Measurements from ENCODE around the gene CLSTN3. TPM values are rescaled to one million over a fixed set of nuclear protein-coding genes. Genes with fewer than 3 reads are reported as not detected.

Gene CLSTN3
- total RNA-seq, 1 donor from 2014 or later, result 134 TPM

DNA sequence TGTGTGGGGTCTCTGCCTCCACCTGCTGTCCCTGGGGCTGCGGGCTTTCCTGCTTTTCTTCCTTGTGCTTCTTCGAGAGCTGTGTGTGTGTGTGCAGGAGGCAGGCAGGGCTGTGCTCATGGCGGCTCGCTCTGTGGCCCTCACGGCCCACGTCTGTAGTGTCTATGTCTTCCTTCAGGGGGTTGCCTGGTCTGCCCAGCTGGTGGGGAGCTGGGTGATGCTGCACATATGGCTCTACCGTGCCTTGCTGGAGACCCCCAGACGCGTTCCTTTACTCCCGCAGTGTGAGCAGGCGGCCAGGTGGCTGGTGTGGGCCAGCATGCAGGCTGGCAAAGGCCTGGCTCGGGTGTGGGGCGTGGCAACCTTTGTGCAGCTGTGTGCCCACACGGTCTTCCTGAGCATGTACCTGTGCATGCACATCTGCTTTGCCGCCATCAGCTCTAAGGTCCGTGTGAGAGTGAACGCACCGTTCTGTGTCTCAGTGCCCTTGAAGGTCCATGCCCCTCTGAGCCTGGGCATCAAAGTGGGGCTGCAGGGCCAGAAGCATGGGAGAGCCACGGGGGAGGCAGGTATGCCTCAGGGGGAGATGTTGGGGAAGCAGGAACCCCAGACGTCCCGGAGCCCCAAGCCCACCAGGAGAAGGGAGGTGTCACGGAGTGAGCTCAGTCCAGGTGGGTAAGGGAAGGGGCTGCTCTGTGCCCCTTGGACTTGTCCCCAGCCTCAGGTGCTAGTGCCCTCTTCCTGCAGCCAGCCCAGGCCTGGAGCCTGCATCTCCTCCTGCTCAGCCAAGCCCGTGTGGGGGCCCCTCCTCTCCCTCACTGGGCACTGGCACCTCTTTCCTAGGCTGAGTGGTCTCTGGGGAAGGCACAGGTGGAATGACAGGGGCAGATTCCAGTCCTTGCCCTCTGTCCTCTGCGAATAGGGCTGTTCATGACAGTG, 26.4 kb downstream of the CLSTN3 start:
- peak overlapping the region; percentile 48 for H3K27ac Mint-ChIP-seq (ENCODE audit: unreplicated experiment)
- peaks cover 32% of the 10 kb centered on the region for H3K4me1 Mint-ChIP-seq (ENCODE audit: unreplicated experiment)
- peaks cover 11% of the 10 kb centered on the region for H3K27me3 Mint-ChIP-seq (ENCODE audit: unreplicated experiment)
- H3K9me3 Mint-ChIP-seq (ENCODE audit: unreplicated experiment), result no peaks in the 10 kb centered on the region
- peaks cover 35% of the 10 kb centered on the region for H3K36me3 Mint-ChIP-seq (ENCODE audit: low read depth, unreplicated experiment)
- DNase-seq (ENCODE audit: low spot score), result no peak
- TF ChIP-seq, protein P1, sequence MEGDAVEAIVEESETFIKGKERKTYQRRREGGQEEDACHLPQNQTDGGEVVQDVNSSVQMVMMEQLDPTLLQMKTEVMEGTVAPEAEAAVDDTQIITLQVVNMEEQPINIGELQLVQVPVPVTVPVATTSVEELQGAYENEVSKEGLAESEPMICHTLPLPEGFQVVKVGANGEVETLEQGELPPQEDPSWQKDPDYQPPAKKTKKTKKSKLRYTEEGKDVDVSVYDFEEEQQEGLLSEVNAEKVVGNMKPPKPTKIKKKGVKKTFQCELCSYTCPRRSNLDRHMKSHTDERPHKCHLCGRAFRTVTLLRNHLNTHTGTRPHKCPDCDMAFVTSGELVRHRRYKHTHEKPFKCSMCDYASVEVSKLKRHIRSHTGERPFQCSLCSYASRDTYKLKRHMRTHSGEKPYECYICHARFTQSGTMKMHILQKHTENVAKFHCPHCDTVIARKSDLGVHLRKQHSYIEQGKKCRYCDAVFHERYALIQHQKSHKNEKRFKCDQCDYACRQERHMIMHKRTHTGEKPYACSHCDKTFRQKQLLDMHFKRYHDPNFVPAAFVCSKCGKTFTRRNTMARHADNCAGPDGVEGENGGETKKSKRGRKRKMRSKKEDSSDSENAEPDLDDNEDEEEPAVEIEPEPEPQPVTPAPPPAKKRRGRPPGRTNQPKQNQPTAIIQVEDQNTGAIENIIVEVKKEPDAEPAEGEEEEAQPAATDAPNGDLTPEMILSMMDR (IDR thresholded peaks at IDR 0.05; ENCODE audit: unreplicated experiment), result no peak
- no peak overlapping the region for H3K4me3 Mint-ChIP-seq (ENCODE audit: unreplicated experiment)

DNA sequence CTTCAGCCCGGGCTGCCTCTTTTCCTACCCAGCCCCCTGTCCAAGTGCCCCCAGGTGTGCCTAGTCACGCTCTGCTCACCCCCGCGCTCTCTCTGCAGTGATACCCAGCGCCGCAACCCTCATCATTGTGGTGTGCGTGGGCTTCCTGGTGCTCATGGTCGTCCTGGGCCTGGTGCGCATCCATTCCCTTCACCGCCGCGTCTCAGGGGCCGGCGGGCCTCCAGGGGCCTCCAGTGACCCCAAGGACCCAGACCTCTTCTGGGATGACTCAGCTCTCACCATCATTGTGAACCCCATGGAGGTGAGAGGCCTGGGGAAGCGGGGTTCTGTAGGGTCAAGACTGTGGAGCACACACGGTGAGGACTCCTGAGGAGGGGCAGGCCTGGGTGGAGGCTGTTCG, 27.2 kb downstream of the CLSTN3 start:
- Mint-ChIP-seq H3K27ac (ENCODE audit: unreplicated experiment) (no peak overlapping the region), H3K27me3 (ENCODE audit: unreplicated experiment) (peaks cover 15% of the 10 kb centered on the region), H3K4me1 (ENCODE audit: unreplicated experiment) (peaks cover 32% of the 10 kb centered on the region), H3K9me3 (ENCODE audit: unreplicated experiment) (no peaks in the 10 kb centered on the region), H3K36me3 (ENCODE audit: low read depth, unreplicated experiment) (peaks cover 34% of the 10 kb centered on the region), H3K4me3 (ENCODE audit: unreplicated experiment) (peak overlapping the region; percentile 68)
- no peak for DNase-seq (ENCODE audit: low spot score)
- TF ChIP-seq, protein P1 (IDR thresholded peaks at IDR 0.05; ENCODE audit: unreplicated experiment), result no peak

DNA sequence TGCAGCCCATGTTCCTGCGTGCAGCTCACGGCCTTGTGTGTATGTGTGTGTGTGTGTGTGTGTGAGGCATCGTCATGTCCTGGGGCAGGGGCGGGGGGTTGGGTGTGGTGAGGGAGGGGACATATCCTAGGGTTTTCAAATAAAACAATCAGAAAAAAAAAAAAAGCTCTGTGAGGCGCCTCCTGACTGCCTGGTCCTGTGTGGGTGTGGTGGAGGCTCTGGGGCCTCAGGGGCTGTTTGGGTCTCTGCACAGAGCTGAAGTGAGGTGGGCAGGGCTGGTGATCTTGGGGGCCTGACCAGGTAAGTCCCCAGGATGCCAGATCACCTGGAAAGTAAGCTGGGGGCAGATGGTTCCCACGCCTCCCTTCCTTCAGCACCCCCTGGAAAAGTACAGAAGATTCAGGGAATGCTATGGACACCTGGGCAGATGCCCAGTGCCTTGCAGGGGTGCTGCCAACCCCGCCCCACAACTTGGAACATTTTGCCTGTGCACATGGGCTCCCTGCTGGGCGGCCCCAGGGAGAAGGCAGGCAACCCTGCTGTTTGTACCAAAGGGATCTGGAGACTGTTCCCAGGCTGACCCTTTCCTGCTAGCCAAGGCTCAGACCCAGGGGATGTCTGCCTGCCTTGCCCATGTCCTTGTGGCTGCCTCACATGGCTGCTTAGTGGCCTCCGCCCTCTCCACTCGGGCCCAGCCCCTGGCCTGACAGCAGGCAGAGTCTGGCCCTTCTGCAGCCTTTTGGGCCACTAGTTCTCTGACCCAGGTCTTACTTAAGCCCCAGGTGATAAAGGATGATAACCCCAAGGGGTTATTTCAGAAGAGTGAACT, 28.8 kb downstream of the CLSTN3 start:
- H3K4me1 Mint-ChIP-seq (ENCODE audit: unreplicated experiment), result peaks cover 32% of the 10 kb centered on the region
- DNase-seq (ENCODE audit: low spot score), result no peak
- H3K4me3 Mint-ChIP-seq (ENCODE audit: unreplicated experiment), result no peak overlapping the region
- peaks cover 30% of the 10 kb centered on the region for H3K36me3 Mint-ChIP-seq (ENCODE audit: low read depth, unreplicated experiment)
- TF ChIP-seq, protein P1 (IDR thresholded peaks at IDR 0.05; ENCODE audit: unreplicated experiment), result no peak
- peaks cover 18% of the 10 kb centered on the region for H3K27me3 Mint-ChIP-seq (ENCODE audit: unreplicated experiment)
- no peaks in the 10 kb centered on the region for H3K9me3 Mint-ChIP-seq (ENCODE audit: unreplicated experiment)
- no peak overlapping the region for H3K27ac Mint-ChIP-seq (ENCODE audit: unreplicated experiment)

DNA sequence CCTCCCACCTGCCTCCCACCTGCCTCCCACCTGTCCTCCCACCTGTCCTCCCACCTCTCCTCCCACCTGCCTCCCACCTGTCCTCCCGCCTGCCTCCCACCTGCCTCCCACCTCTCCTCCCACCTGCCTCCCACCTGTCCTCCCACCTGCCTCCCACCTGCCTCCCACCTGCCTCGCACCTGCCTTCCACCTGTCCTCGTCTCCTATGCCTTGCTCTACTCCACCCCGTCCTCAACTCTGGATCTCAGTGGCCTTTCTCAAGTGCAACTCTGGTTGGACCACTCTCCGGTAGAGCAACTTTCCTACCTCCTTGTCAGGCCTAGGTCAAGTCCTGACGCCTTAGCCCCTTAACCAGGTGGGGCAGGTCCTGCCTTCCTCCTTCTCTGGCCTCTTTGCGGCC, 30.0 kb downstream of the CLSTN3 start:
- Mint-ChIP-seq H3K9me3 (ENCODE audit: unreplicated experiment) (no peaks in the 10 kb centered on the region), H3K4me3 (ENCODE audit: unreplicated experiment) (no peak overlapping the region), H3K27ac (ENCODE audit: unreplicated experiment) (no peak overlapping the region), H3K27me3 (ENCODE audit: unreplicated experiment) (peaks cover 18% of the 10 kb centered on the region), H3K4me1 (ENCODE audit: unreplicated experiment) (peaks cover 21% of the 10 kb centered on the region), H3K36me3 (ENCODE audit: low read depth, unreplicated experiment) (peaks cover 33% of the 10 kb centered on the region)
- TF ChIP-seq, protein P1 (IDR thresholded peaks at IDR 0.05; ENCODE audit: unreplicated experiment), result no peak
- no peak for DNase-seq (ENCODE audit: low spot score)
